ENCODE data around the gene CITED4.

CITED4 gene

GRCh38 chr1:40884055-40884795, 22.1 kb upstream of the CITED4 start:
- DNase-seq = no peak

GRCh38 chr1:40880813-40881549, 18.8 kb upstream of the CITED4 start:
- no peak for DNase-seq

DNA sequence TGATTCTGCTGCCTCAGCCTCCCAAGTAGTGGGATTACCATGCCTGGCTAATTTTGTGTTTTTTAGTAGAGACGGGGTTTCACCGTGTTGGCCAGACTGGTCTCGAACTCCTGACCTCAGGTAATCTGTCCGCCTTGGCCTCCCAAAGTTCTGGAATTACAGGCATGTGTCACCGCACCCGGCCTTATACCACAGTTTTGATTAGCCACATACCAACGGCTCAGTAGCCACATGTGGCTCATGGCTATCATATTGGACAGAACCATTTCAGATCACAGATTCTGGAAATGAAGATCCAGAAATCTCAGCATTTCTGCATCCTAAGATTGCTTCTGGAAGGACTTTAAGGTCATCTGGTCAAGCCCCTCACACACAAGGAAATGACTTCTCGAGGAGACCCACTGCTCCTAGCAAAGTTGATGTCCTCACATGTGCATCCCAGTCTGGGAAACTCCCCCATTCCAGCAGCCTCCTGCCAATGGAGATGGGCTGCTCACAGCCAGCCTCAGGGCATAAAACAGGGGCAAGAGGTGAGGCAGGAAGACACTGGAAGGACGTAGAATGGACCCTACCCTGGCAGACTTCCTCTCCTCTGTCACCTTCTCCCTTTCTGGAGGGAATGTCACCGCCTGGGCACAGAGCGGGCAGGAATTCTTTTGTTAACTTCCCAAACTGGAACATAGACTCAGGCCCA, 17.5 kb upstream of the CITED4 start:
- DNase-seq = no peak

DNA sequence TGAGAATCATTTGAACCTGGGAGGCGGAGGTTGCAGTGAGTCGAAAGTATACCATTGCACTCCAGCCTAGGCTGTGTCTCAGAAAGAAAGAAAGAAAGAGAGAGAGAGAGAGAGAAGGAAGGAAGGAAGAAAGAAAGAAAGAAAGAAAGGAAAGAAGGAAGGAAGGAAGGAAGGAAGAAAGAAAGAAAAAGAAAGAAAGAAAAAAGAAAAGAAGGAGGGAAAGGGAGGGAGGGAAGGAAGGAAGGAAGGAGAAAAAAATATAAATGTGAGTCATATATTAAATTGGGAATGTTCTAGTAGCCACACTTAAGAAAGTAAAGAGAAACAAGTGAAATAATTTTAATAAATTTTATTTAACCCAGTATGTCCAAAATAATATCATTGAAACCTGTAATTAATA, 16.7 kb upstream of the CITED4 start:
- no peak for DNase-seq

DNA sequence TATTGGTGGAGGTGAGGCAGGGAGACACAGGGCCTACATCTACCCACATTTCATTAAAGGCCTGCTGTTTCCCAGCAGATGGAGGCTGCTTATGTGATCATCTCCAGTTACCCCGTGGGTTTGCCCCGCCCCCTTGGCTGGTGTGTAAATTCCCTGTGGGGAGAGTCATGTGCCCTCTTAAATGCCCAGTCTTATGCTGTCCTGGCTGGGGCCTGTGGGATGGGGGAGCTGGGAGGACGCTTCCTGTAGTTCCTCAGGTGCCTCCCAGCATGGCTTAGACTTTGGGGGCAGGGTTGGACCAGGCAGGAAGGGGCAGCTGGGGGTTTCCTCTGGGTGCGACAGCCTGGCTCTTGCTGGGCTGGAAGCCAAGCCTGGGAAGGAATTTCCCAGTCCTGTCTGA, 15.5 kb upstream of the CITED4 start:
- peak; percentile 66 for DNase-seq

GRCh38 chr1:40876891-40877290, 14.7 kb upstream of the CITED4 start:
- DNase-seq = no peak

- DNase-seq = no peak
Observed at GRCh38 chr1:40876436-40876761, 14.2 kb upstream of the CITED4 start.

GRCh38 chr1:40873863-40874472, 11.8 kb upstream of the CITED4 start:
- DNase-seq = no peak

DNA sequence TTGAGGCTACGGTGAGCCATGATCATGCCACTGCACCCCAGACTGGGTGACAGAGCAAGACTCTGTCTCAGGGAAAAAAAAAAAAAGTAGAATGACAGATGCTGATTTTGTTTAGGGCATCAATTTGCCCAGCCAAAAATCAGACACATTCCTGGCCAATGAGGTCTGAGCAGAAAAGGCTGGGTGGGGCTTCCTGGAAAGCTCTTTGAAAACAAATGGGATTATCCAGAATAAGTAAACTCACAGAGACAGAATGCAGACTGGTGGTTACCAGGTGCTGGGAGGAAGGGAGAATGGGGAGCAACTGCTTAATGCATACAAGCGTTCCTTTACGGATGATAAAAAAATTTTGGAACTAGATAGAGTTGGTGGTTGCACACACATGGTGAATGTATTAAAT, 10.1 kb upstream of the CITED4 start:
- no peak for DNase-seq

- DNase-seq = no peak
Observed at GRCh38 chr1:40870135-40870728, 8.1 kb upstream of the CITED4 start.

DNA sequence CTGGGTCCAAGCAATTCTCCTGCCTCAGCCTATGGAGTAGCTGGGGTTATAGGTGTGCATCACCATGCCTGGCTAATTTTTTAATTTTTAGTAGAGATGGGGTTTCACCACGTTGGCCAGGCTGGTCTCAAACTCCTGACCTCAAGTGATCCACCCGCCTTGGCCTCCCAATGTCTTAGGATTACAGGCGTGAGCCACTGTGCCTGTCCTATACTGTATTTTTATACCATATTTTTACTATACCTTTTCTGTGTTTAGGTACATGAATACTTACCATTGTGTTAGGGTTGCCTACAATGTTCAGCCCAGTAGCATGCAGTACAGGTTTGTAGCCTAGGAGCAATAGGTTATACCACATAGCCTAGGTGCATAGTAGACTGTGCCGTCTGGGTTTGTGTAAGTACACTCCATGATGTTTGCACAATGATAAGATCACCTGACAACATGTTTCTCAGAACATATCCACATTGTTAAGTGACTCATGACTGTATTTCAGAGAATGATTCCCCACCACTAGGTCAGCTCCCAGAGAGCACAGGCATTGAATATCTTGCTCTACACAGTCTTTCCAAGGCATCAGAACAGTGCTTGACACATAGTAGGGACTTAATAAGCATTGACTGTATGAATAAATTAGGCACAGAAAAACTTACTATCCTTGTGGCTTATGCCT, 6.0 kb upstream of the CITED4 start:
- DNase-seq = no peak

- no peak for DNase-seq
Observed at GRCh38 chr1:40861224-40862003, 749 bp downstream of the CITED4 start.

DNA sequence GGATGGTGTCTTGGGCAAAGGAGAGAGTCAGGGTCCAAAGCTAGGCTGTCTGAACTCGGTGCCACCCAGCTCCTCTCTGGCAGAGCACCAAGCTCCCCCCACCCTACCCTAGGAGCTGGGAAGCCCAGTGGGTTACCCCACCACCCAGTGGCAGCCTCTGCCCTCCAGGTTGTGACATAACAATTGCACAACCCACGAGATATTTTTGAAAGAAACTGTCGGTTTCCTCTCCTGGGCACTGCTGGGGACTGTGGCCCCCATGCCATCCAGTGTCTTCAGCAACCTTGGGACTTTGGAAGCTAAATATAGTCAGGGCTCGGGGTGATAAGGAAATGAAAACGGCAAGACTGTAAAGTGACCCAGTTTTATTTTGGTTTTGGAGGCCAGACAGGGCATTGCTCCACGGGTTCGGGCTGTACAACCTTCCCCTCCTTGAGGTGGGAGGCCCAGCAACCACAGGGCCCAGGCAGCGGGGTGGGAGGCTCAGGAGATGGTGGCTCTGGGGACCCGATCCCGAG, 1.4 kb downstream of the CITED4 start:
- DNase-seq = no peak

DNA sequence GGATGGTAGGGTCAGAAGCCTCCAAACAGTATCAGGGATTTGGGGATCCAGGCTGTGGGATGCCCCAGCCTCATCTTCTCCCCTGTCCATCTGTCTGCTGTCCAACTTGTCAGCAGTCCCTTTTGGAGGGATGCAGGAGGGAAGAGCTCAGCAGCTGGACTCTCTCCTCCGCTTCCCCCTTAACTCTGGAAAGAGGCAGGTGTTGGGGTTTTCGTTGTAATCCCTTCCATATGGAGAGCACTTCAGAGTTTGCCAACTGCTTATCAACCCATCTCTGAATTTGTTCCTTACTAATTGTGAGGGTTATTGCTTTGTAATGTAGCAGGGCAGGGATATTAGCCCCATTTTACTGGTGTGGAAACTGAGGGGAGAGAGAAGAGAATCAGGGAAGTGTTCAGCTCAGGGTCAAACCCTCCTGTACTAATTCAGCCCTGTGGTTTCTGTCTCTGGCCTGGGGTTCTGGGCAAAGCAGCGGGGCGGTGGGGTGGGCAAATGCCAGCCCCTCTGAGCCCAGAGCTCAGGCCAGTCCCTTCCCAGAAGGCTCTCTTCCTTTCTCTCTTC, 3.2 kb downstream of the CITED4 start:
- peak; percentile 68 for DNase-seq

GRCh38 chr1:40857737-40858136, 4.4 kb downstream of the CITED4 start:
- peak; percentile 91 for DNase-seq

GRCh38 chr1:40856656-40857302, 5.4 kb downstream of the CITED4 start:
- peak; percentile 70 for DNase-seq

- no peak for DNase-seq
Observed at GRCh38 chr1:40856116-40856515, 6.0 kb downstream of the CITED4 start.

DNA sequence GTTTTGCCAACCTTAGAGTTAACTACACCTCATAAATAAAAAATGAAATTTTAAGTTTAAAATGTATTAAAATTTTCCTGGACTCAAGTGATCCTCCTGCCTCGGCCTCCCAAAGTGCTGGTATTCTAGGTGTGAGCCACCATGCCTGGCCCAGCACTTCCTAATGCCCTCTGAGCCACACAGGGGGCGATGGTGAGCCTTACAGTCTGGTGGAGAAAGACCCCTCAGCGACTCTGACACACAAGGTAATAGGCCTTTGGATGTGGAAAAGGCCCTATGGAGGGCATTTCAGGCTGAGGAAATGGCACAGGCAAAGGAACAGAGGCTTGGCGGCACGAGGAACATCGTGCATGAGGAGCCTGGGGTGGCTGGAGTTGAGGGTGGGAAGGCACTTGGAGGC, 6.7 kb downstream of the CITED4 start:
- no peak for DNase-seq

GRCh38 chr1:40853885-40854170, 8.3 kb downstream of the CITED4 start:
- DNase-seq = peak; percentile 28

DNA sequence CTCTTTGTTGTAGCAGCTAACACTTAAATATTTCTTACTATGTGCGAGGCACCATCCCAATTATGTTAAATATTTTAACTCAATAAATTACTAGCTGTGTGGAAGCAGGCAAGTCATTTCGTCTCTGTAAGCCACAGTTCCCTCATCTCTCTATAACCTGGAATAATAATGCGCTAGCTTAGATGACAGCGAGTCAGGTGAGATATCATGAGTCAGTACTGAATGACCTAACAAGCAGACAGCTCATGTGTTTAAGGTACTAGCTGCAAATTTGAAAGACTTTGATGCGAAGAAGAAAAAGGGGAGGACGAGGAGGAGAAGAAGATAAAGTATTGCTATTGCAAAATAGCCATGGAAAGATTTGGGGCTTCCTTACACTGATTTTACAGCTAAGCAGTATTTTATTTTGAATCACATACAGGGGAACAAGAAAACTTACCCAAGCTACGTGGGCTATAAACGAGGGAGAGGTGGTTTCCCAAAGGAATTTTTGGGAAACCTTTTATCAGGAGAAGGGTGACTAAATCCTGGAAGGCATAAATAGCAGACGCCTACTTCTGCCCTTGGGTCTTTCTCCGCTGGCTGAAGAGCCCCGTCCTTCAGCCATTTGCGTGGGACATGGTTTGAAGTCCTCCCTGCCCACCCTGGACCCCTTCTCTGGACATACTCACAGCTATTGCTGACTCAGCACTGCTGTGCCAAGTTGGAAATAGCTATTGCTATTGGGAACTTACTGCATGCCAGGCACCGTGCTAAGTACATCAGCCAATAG, 8.9 kb downstream of the CITED4 start:
- DNase-seq = no peak

Data from NCI-H524 treated with DMSO at 0.1 percent for 48 hours (cell line).